SW480 (cell line): ENCODE data around the gene LARGE1.

Experiments
- DNase-seq: peaks from one replicate; pipeline ENCODE4 v3.0.0-alpha.2; 2016; ENCODE audit warnings: low spot score

LARGE1 gene

DNA sequence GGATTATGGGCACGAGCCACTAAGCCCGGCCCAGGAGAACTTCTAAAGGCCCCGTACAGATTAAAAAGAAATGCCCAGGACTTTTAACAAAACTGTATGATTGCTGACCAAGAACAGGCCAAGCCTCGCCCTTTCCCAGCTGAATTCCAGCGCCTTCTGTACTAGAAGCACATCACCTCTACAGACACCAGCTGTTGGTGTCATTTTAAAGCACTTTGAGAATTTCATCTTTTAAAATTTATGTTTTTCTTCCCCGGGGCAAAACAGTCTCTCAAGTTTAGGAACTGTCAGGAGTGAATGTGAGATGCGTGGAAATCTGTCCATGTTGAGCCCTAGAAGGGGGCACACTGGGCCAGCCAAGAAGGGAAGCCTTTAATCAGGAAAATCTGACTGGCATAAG lies 362.4 kb downstream of the LARGE1 start:
- DNase-seq, result no peak

DNA sequence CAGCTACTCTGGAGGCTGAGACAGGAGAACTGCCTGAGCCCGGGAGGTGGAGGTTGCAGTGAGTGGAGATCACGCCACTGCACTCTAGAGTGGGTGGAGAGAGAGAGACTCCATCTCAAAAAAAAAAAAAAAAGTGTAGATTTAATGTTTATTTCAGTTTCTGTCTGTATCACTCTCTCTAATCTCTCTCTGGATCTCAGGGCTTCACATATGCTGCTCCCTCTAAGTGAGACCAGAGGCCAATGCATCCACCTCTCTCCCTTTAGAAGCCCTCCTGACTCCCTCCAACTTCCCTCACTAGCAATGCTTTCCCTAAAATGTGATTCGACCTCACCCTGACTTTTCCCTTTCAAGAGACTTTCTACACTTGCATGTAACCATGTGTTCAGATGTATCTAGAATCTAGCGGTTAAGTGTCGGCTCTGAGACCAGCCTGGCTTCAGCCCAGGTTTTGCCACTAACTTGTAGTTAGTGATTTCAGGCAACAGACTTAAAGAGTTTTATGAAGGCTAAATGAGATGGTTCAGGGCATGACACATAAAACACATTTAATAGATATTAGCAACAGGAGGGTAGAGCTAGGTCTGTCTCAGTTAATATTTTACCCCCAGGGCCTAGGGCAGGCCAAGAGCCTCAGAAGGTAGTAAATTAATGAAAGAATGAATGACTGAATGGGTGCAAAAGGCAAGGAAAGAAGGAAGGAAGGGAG lies 364.3 kb downstream of the LARGE1 start:
- no peak for DNase-seq

DNA sequence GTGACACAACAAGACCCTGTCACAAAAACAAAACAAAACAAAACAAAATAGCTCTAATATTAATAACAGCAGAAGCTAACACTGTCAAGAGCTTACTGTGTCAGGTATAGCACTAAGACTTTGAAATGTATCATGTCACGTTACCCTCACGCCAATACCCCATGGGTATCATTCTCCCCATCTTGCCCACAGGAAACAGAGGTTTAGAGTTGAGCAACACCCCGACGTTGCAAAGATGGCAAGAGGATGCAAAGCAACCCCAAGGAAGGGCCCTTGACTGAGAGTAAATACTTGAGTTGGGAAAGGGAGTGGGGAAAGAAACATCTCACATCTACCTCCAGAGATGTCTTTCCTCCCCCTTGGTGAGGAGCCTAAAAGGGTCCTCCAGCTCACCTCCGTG lies 366.8 kb downstream of the LARGE1 start:
- DNase-seq, result no peak

DNA sequence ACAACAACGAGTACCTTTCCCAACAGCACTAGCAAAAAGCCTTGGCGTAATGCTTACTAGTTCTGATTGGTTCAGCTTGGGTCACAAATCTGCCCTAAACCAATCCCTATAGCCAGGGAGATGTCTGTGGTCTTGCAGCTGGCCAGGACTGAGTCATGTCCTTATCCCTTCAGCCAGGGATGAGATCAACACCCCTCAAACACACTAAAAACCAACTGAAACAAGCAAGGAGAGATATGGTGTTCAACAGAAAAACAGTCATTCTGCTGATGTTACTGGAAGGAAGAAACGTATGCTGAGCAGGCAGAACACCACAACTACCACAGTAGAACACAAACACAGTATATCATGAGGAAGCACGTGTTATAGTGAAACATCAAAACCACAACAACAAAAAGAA lies 375.6 kb downstream of the LARGE1 start:
- DNase-seq, result no peak

DNA sequence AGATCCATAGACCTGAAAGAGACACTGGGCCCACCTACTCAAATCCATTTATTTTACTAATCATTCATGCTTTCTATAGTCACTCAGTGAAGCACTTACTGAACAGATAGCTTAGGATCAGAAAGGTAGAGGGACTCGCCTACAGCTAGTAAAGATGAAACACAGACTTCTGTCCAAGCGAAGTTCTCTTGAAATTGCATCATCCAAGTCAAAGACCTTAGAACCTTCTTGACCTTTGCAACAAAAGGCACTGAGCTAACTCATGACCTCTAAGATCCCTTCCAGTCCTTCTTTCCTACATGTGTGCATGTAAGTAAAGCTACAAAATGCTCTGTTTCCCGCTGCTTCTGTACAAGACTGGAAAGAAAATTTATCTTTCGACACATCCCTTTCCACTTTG lies 377.6 kb downstream of the LARGE1 start:
- no peak for DNase-seq

DNA sequence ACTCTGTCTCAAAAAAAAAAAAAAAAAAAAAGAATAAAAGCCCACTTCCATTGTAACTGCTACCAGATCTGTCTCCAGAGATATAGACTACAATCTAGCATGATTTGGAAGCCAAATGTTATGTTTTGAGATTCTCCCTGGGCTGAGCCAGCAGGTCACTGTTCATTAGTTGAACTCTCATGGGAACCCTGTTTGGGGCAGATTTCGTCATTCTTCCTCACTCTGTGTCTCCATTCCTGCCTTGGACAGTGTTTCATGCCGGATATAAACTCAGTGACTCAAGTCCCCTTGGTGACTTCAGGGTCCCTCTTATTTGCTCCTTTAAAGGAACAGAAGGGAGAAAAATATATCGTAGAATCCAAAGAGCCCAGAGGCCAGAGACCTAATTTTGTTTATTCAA lies 378.1 kb downstream of the LARGE1 start:
- DNase-seq, result no peak

DNA sequence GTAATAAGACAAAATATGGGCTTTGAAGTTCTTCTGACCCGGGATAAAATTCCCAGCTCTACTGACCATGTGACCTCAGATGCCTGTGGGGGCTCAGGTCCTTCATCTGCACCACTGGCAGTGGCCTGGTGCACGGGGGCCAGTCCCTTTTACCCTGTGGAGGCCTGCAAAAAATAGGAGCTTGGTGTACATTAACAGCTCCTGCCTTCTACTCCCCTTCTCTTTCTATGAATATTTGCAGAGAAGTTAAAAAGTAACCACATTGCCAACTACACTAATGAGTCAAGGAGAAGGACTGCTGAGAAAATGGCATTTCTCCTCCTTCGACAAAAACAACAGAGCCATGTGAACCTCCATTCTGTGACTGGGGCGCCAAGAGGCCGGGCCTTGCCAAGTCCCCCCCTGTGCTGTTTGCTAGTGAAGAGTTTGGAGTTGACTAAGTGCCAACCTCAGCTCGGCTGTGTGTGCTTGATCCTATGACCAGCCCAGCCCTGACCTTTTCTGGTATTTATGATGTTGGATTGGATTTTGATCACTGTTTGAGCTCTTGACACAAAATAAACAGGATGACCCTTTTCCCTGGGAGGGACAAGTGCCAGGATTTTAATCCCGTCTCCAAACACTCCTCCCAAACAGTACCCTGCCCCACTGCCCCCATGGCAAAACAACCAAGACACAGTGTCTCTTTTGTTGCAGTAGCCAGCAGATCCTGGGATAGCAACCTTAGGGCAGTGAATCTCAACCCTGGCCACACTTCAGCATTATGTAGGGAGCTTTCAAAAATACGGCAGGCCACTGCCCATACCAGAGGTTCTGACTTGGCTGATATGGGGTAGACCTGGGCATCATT lies 380.1 kb downstream of the LARGE1 start:
- no peak for DNase-seq

DNA sequence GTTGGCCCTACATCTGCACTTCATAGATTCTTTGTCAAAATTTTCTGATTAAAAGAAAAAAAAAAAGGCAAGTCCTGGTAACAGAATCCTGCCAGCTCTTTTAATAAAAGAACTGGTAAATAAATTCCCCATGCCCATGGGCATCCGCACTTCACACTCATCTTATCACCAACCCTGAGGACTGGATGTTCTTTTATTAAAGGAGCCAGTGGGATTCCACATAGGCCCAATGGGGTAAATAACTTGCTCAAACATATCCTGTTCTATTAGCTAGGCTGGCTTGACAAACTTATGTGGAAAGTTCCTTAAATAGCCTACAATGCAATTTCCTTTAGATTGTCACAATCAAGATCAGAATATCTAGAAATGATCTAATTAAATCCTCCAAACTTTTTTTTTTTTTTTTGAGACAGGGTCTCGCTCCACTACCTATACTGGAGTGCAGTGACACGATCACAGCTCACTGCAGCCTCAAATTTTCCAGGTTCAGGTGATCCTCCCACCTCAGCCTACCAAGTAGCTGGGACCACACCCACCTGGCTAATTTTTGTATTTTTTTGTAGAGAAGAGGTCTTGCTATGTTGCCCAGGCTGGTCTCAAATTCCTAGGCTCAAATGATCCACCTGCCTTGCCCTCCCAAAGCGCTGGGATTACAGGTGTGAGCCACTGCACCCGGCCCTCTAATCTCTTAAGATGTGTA lies 380.9 kb downstream of the LARGE1 start:
- no peak for DNase-seq

DNA sequence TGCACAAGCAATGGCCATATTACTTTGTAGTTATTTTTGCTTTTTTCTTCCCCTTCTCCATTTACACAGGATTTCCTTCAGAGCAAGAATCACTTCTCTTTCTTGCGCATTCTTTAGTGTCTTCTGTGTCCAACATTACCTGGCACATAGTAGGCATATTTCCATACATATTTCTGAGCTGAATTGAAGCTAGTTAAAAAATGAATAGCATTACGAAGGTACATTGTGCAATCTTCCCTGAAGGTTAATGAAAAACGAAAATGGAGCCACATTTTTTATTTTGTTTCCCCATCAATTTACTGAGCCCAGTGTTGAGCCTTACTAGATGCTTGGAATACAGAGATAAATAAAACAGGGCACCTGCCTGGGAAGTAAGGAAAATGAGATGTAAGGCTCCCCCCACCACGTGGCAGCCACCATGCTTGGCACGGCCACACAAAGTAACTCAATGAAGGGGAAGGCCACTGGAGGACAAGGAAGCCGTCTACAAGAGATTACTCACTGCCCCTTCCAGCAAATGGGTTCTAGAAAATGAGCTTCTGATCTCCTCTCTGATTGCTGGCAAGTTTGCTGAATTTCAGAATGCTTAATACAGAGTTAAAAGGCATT lies 381.9 kb downstream of the LARGE1 start:
- DNase-seq, result no peak

DNA sequence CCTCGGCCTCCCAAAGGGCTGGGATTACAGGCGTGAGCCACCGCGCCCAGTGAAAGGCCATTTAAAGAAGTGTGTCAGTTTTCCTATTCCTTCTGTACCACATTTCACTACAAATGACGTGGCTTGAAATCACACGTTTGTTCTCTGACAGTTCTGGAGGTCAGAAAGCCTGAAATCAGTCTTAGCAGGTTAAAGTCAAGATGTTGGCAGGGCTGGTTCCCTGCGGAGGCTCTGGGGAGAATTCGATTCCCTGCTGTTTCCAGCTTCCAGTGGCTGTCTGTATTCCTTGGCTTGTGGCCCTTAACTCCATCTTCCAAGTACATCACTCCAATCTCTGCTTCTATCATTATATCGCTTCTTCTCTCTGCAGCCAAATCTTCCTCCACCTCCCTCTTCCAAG lies 383.2 kb downstream of the LARGE1 start:
- no peak for DNase-seq

DNA sequence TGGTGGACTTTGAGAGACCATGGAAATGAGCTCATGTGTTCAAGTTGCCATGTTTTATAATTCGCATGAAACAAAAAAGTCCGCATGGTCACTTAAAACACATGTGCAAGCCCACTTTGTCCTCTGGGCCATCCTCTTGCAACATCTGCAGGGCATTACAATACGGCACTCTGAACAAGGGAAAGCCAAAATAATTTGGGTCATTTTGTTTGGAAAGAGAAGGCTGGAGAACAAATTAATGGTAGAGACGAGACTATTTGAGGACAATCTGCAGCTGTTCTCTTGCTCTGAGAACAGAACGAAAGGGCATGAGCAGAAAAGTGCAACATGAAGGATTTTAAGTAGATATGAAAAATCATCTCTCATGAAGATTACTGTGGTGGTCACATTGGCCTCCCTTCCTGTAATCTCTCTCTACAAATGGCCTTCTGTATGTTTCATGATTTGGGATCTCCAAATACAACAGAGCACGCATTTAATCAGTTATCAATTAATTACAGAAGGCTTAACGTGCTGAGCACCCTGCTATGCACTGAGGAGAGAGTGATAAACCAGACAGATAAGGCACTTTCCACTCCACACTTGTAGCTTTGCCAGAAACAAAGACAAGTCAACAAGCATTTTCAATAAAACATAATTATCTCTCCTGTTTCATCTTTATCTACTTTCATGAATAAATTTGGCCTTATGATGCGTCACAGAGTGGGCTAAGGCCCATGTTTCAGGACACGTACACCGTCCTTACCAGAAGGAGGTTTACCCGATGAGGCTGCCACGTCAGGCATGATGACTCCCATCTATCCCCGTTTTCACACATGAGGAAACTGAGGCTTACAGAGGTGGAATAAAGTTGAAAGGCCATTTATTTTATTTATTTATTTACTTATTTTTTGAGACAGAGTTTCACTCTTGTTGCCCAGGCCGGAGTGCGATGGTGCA lies 384.1 kb downstream of the LARGE1 start:
- no peak for DNase-seq

DNA sequence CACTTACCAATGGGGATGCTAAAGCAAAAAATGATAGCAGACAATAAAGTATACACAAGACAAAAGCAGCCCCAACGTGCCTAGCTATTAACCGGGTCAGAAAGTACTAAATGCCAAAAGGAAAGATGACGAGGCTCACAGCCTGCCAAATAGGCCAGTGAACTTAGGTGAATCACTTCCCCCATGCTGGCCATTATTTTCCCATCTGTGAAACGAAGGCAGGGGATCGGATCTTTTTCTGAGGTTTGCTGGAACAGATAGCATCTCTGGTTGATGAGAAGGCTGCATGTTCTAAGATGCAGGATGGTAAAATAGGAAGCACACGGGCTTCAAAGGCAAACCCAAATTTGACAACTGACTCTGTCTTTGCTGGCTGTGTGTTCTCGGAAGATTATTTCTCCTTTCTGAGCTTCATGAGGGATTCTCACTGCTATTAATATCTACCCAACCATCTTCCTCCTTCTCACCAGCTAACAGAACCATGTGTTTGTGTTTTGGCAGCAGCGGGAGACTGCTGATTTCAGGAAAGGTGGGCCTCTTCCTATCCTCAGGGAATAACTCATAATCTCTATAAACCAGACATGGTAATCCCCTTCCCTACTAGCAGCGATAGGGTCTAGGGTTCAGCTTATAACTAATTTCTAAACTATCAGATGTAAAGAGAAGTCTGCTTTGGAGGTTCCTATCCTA lies 390.7 kb downstream of the LARGE1 start:
- DNase-seq, result no peak

DNA sequence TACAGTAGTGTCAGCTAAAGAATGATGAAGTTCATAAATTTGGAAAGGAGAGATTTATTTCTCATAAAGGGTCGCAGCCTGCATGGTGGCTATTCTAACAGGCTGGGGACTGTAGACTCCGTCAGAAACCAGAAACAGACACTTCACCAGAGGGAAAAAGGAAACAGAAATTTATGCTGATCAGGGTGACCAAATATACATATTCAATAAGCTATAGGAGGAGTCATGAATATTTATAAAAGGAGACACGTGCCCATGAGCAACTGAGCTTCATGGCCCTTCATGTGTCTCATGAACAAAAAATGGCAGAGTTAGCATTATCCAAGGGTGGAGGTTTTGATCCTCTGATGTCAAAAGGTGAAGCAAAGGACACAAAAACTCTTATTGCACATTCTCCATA lies 392.1 kb downstream of the LARGE1 start:
- no peak for DNase-seq

DNA sequence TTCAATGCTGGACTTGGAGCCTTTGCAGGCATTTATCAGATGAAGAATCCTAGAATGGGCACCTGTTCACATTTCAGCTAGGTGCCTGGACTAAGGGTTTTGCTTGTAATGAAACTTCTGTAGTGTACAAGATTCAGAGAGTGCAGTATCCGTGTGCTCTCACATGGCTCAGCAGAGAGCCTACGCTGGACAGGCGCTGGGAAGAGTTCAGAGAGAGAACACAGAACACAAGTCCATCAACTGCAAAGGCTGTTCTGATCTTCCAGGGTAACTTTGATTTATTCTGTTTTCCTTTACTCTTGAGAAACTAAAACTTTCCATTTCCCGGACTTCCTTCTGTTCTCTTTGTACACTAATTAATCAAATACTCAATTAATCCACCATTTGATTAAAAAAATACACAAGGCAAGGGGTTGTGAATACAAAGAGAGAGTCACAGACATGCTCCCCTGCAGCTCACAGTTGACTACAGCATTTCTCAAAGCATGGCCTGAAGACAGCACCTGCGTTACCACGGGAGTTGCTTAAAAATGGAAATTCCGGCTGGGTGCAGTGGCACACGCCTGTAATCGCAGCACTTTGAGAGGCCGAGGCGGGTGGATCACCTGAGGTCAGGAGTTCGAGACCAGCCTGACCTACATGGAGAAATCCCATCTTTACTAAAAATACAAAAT lies 393.7 kb downstream of the LARGE1 start:
- no peak for DNase-seq

DNA sequence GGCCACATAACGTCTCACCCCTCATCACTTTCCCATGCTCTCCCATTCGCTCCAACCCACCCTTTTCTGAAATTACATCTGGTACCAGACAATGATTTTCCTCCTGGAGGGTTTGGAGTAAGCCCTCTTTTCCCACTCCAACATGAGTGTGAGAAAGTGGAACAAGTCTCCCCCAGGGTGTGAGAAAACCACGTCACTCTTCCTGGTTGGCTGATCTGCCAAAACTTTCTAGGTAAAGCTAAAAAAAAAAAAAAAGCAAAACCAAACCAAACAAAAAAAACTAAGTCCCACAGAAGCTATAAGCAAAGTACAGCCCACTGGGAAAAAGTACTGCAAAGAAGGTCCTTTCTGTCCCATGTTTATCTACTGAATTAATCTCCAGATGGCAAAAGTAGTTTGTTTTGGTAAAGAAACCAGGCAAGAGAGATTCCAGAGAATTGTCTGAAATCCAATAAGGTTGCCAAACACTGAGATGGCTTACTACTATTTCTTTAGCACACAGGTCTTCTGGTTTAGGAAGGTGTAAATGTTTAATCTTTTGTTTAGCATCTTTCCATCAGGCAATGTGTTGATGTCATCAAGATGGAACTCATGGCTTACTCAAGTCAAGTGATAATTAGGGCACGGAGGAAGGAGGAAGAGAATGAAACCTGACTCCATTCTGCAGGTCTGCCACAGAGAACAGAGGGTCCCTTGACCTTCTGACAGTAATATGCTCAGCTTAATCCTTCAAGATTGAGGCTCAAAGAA lies 395.6 kb downstream of the LARGE1 start:
- no peak for DNase-seq

DNA sequence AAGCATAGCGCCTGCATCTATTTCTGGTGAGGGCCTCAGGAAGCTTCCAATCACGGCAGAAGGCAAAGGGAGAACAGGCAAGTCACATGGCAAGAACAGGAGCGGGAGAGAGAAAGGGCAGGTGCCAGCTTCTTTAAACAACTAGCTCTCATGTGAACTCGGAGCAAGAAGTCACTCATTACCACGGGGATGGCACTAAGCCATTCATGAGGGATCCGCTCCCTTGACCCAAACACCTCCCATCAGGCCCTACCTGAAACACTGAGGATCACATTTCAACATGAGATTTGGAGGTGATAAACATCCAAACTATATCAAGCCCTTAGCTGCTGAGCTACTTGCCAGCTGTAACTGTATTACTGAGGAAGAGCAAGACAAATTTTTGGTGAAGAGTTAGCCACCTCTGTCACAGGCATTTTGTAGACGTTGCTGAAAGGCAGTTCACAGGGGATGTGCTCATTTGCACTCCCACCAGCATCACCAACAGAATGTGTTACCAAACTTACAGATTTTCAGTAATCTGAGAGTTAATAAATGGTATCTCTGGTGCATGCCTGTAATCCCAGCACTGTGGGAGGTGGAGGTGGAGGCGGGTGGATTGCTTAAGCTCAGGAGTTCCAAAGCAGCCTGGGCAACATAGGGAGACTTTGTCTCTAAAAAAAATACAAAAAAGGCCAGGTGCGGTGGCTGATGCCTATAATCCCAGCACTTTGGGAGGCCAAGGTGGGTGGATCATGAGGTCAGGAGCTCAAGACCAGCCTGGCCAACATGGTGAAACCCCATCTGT lies 398.2 kb downstream of the LARGE1 start:
- no peak for DNase-seq

DNA sequence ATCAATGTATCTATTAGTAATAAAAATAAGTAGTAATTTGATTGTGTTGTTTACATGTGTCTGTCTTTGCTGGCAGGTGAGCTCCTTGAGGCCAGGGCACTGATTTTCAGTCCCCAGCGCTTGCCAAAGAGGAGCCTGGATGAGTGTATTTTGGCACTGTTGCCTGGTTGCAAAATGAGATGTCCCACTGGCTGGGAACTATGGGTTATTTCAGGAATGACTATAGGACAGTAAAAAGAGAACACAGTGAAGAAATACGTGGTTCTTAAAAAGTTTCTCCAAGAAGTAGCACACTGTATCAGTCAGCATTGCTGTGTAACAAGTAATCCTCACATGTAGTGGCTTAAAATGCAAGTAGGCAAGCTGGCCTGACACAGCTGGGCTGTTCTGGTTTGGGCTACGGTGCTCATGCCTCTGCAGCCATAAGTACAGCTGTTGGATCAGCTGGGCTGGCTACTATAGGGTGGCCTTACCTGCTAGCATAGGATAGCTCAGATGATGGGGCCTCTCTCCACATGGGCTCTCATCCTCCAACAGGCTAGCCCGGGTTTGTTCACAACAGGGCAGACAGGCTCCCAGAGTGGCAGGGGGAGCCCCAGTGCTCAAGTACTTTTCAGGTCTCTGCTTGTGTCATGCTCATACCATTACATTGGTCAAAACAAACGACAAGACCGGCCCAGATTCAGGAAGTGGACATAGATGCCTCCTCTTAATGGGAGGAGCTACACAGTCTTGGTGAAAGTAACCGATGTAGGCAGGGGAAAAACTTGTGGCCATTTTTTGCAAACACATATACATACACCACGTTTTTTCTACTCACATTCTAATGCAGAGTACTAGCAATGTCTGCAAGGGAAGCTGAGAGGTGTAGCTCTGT lies 399.1 kb downstream of the LARGE1 start:
- no peak for DNase-seq
